Right renal cortex interstitium (tissue), 3 donors: Measurements from ENCODE around the gene COMMD9. TPM values are rescaled to one million over a fixed set of nuclear protein-coding genes. Genes with fewer than 3 reads are reported as not detected.

Experiments used
- DNase-seq, 3 donors: peaks; one replicate each; pipeline ENCODE4 v3.0.0-alpha.2; 2013; ENCODE audit warnings: low read depth in 3 of 3, low spot score in 2 of 3
- polyA plus RNA-seq, 3 donors: library from polyadenylated mRNA; unstranded; fragments of 120-200 nt; gene quantifications; one replicate each; pipeline ENCODE4 v1.2.1, GENCODE V29; 2013; ENCODE audit not compliant: insufficient read length in 3 of 3

Gene COMMD9
- polyA plus RNA-seq, 3 donors = 93.0 to 96.9 (median 94.0) TPM

GRCh38 chr11:36296884-36297543 lies 7.8 kb upstream of the COMMD9 start:
- DNase-seq = no peak

DNA sequence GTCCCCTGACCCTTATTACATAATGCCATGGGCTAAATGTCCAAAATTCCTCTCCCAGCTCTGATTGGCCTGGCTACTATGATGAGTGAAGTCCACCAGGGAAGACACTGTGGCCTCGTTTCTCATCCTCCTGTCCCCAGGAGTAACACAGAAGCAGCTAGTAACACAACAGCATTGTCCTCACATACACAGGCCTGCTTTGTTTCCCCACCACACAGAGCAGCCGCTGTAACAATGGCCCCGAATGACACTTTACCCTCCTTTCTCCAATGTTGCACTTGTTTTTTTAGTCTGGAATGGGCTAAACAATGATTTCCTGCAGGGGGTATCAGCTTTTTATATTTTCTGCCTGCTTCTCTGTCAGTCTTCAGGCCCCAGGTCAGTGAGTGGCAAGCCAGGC lies 6.7 kb upstream of the COMMD9 start, which contains the start of gene PRR5L:
Gene PRR5L (plus strand): TSS at position 363 of the 400 bp plus-strand sequence. CDS start 104,834 bp downstream, outside the sequence.
- no peak for DNase-seq

DNA sequence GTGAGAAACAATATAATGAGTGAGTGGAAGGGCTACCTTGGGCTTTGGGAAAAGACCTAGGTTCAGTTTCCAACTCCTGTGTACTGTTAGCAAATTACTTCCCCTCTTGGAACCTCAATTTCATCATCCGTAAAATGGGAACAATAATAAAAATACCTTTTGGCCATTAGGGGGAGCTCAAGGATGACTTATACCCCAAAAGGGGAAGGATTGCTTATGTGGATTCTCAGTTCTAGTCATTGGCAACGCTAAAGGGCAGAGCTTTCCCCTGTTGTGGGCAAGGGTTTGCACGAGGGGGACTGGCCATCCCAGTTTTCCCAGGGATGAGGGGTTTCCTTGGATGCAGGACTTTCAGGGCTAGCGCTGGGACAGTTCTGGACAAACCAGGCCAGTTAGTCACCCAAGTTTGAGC lies 3.1 kb upstream of the COMMD9 start:
- DNase-seq = no peak

DNA sequence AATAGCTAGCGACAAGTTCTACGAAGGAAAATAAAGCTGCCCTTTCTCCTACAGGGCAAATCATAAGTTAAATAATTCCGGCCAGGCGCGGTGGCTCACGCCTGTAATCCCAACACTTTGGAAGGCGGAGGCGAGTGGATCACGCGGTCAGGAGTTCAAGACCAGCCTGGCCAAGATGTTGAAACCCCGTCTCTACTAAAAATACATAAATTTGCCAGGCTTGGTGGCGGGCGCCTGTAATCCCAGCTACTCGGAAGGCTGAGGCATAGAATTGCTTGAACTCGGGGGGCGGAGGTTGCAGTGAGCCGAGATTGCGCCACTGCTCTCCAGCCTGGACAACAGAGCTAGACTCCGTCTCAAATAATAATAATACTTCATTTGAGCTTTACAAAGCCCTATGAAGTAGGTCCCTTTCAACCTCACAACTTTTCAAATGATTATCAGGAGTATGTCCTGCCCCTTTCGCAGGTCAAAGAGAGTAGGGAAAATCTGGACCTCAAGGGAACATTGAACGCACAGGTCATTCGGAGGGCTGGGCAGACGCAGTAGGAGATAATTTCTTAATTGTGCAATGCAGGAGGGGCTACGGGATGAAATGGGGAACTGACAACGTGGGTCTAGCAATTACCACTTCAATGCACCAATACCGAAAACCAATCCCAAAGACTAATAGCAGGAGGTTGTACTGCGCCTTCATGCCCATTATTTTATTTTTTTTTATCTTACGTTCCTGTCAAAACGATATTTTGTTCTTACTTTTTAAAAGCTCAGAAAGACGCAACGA lies 590 bp downstream of the COMMD9 start:
- DNase-seq = no peak

- no peak for DNase-seq
These were observed 6.3 kb downstream of the COMMD9 start for GRCh38 chr11:36282926-36283325.

GRCh38 chr11:36281850-36282249 lies 7.4 kb downstream of the COMMD9 start:
- DNase-seq = no peak

DNA sequence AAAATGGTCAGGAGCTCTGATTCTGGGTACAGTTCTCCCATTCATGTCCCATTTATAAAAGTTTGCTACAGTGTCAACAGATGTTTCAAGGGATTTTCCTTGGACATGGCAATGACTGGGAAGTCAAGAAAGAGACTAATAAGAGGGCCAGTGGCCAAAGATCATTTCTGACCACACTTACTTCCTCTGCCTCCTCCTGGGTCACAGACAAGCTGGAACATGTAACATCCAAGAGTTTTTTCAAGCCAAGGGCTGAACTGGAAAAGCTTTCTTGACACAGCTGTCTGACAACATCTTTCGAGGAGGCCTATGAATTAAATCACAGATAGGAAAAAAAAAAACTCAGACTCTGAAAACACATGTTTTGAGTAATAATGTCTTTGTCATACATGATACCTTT lies 8.7 kb downstream of the COMMD9 start:
- no peak for DNase-seq

- peak in 1 of 3 donors; percentile 30 for DNase-seq
These were observed 10.5 kb downstream of the COMMD9 start for GRCh38 chr11:36278531-36279282.

DNA sequence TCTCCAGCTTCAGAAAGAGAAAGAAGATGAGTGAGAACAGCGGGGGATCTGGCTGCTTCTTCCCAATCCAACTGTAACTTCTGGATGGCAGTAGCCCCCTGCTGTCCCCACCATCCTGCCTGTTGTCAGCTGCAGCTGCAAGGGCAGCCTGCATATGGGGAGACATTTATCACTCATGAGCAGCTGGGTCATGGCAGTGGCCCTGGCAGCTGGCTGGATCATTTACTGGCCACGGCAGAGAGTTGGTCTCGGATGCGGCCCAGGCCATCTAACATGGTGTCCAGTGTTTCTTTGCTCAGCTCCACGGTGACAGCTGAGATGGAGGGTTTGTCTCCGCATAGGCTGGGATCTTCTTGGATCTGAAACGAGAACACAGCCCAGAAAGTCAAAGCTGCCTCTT lies 14.8 kb downstream of the COMMD9 start:
- DNase-seq = no peak

DNA sequence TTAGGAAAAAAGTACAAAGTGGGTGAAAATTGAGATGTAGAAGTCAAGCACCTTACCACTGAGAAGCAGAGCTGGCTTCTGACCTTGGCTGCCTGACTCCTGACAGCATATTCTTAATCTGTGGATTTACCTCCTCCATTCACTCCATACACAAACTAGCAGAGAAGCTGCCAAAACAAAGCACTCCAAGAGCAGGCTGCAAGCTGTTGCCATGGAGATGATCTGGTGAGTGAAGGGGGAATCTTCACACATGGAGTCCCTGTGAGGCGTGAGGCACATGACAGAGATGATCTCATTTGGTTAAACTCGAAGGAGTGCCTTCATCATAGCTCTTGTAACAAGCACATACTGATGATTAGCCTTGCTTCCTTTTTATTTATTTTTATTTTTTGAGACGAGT lies 16.1 kb downstream of the COMMD9 start:
- no peak for DNase-seq

DNA sequence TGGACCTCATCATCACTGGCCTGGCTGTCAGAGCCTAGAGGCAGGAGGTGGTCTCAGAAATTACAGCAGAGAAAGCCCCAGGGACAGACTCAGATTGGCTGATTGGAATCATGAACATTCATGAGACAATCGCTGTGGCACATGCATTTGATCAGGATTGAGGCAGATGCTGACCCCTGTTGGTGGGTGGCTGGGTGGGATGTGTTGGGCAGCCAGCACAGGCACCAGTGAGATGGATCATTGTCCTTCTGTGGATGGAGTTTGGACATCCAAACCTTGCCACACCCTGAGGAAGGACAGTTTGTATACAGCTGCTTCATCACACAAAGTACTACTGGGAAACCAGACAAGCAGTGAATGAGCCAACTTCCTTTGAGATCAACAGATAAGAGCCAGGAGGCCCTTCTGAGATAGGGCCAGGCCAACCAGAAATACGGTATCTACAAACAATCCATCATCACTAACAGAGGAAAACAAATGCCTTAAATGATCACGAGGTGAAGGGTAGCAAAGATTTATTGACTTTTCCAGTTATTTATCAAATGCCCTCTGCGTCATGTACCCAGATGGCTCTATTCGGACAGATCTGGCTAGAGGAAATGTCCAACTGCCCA lies 17.3 kb downstream of the COMMD9 start:
- no peak for DNase-seq

DNA sequence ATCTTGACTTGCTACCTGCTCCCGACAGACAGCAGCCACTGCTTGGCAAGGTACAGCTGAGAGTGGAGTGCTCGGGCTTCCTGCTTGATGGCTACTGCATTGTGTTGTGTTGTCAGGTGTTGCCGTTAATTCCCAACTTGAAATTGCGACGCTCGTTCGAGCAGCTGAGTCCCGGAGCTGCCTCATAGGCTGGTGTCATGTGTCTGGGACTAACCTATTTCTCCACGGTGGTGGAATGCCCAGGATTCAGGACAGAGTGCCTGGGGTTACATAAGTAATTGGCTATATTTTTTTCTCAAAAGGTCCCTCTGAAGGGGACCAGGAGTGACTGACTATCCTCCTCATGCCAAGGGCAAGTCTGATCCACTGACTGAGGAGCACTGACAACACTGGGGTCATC lies 18.5 kb downstream of the COMMD9 start:
- DNase-seq = no peak

GRCh38 chr11:36268337-36268985 lies 20.8 kb downstream of the COMMD9 start:
- no peak for DNase-seq

- DNase-seq = no peak
These were observed 22.5 kb downstream of the COMMD9 start for GRCh38 chr11:36266767-36267166.

GRCh38 chr11:36265793-36266628 lies 23.2 kb downstream of the COMMD9 start:
- DNase-seq = peak in 1 of 3 donors; percentile 56

DNA sequence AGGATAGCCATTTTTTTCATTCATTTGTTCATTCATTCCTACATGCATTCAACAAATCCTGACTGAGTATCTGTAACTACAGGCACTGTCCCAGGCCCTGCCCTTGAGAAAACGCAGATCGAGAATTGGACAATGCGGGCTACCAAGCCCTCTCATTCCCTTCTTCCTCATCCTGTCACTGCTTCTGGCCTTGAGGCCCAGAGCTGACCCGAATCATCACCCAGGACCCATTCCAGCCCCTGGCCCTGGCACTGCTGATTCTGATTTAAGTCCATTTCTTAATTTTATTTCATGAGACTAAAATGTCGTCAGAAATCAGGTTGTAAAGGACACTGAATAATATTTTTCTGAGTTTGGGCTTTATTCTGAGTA lies 24.3 kb downstream of the COMMD9 start:
- DNase-seq = no peak

DNA sequence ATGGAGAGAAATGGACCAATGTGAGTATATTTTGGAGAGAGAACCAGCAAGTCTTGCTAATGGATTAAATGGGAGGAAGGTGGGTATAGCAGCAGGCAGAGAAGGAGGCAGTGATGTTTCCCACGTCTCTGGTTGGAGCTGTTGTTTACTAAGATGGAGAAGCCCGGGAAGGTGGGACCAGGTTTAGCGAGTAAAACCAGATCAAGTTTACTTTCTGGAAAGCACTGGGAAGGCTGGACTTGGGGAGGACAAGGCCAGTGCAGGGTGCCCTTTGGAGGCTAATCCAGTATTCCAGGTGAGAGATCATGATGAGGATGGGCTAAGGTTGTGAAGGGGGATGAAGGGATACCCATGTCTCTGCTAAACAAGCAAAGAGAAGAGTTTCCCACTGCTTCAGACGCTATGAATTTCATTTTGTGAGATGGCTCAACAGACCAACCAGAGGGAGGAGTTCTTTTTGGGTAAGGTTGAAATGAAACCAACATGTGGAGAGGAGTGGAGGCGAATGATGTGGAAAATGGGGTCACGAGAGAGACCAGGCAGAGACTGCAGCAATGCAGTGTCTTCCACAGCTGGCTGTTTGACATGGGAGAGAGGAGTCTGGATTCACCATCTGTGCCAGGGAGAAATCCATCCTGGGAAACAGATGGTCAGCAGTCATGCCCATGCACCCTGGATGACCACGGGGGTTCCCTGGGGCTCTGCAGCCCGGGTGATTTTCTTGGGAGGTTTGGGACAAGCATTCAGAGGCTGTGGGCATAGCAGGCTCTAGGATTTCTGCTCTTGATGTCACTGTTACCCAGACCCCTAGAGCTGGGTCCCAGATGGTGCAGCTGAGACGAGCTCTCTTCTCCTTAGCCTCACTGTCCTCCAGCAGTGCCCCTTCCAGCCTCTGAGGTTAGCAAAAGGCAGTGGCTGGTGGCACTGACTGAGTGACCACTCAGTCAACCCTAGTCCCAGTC lies 24.9 kb downstream of the COMMD9 start:
- no peak for DNase-seq

- DNase-seq = no peak
These were observed 28.1 kb downstream of the COMMD9 start for GRCh38 chr11:36261094-36261493.
